ENCODE results near the gene SRSF12. TPM values are rescaled to one million over a fixed set of nuclear protein-coding genes. Genes with fewer than 3 reads are reported as not detected.

Gene SRSF12
- total and polyA plus RNA-seq, 8 donors: 0.37 to 1.6 (median 0.79) TPM

DNA sequence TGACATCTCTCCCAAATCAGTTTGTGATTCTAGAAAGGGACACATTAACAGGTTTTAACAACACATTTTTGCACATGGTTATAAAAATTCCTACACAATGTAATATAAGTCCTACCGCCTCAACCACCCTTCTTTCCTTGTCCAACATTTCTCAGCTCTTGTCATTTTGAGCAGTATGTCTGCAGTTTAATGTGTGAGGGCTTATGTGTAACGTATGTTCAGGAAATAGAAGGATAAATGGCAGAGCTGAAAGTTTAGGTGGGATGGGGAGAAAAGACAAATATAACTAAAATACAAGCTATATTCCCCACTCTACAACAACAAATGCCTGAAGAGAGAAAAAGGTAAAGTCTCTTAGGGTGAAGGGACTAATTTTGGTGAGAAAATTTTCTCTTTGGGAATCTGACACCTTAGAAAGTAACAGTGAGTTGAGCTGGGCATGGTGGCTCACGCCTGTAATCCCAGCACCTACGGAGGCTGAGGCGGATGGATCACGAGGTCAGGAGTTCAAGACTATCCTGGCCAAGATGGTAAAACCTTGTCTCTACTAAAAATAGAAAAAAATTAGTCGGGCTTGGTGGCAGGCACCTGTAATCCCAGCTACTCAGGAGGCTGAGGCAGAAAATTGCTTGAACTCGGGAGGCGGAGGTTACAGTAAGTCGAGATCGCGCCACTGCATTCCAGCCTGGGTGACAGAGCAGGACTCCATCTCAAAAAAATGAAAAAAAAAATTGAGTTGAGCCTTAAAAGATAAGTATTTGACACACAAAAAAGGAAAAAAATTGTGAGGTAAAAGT, 32.3 kb downstream of the SRSF12 start:
- Histone ChIP-seq H3K4me1 (peaks cover 12 to 25% (median 17%) of the 10 kb centered on the region in 3 donors), H3K4me3 (no peak overlapping the region), H3K27me3 (no peaks in the 10 kb centered on the region), H3K9me3 (no peaks in the 10 kb centered on the region), H3K36me3 (peaks cover 0 to 26% (median 3%) of the 10 kb centered on the region in 3 donors), H3K27ac (no peak overlapping the region)
- FAIRE-seq (no peak), DNase-seq (no peak), ATAC-seq (no peak)
- intact Hi-C loops (cut with DNase I): no loop called here
- 93 to 94% methylated on average over 12 of the region's 12 CpGs for WGBS, 2 donors
- TF ChIP-seq, protein P1, sequence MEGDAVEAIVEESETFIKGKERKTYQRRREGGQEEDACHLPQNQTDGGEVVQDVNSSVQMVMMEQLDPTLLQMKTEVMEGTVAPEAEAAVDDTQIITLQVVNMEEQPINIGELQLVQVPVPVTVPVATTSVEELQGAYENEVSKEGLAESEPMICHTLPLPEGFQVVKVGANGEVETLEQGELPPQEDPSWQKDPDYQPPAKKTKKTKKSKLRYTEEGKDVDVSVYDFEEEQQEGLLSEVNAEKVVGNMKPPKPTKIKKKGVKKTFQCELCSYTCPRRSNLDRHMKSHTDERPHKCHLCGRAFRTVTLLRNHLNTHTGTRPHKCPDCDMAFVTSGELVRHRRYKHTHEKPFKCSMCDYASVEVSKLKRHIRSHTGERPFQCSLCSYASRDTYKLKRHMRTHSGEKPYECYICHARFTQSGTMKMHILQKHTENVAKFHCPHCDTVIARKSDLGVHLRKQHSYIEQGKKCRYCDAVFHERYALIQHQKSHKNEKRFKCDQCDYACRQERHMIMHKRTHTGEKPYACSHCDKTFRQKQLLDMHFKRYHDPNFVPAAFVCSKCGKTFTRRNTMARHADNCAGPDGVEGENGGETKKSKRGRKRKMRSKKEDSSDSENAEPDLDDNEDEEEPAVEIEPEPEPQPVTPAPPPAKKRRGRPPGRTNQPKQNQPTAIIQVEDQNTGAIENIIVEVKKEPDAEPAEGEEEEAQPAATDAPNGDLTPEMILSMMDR (IDR thresholded peaks at IDR 0.05): no peak

DNA sequence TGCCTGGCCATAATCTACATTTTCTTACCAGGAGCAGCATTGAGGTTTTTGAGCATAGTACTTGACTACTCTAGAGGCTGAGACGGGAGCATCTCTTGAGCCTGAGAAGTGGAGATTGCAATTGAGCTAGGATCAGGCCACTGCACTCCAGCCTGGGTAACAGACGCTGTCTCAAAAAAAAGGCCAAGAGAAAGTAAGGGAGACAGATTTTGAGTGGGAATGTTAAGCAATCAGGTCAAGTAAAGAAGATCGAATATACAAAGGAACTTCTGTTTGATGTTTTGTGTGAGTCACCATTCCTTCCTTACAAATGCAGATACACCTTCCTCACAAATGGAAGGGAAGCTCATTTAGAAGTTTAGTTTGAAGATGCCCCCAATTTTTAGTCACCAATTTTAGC, 32.9 kb downstream of the SRSF12 start:
- H3K27me3 ChIP-seq: no peaks in the 10 kb centered on the region
- FAIRE-seq (no peak), DNase-seq (no peak), ATAC-seq (no peak)
- TF ChIP-seq, protein P1 (IDR thresholded peaks at IDR 0.05): no peak
- WGBS, 2 donors: 62 to 64% methylated on average over 3 of the region's 3 CpGs
- no peak overlapping the region for H3K4me3 ChIP-seq
- H3K36me3 ChIP-seq: peaks cover 0 to 26% (median 3%) of the 10 kb centered on the region in 3 donors
- no peaks in the 10 kb centered on the region for H3K9me3 ChIP-seq
- intact Hi-C loops (cut with DNase I): no loop called here
- H3K4me1 ChIP-seq: peaks cover 12 to 25% (median 17%) of the 10 kb centered on the region in 3 donors
- no peak overlapping the region for H3K27ac ChIP-seq

DNA sequence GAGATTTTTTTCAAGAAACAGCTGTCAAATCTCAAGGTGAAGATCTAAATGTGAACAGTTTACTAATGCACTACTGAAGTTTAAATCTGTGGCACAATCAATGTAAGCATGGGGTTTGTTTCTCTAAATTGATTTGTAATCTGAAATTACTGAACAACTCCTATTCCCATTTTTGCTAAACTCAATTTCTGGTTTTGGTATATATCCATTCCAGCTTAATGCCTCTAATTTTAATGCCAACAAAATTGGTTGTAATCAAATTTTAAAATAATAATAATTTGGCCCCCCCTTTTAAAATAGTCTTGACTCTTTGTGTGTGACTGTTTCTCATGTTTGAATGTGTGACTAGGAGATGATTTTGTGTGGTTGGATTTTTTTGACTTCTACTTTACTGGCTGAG, 33.3 kb downstream of the SRSF12 start:
- H3K27ac ChIP-seq: no peak overlapping the region
- H3K9me3 ChIP-seq: no peaks in the 10 kb centered on the region
- intact Hi-C loops (cut with DNase I): no loop called here
- no peaks in the 10 kb centered on the region for H3K27me3 ChIP-seq
- DNase-seq: no peak
- TF ChIP-seq, protein P1 (IDR thresholded peaks at IDR 0.05): no peak
- ATAC-seq: no peak
- peaks cover 0 to 26% (median 3%) of the 10 kb centered on the region in 3 donors for H3K36me3 ChIP-seq
- H3K4me1 ChIP-seq: peaks cover 12 to 25% (median 17%) of the 10 kb centered on the region in 3 donors
- no peak for FAIRE-seq
- H3K4me3 ChIP-seq: peak overlapping the region in 1 of 4 donors; percentile 100

DNA sequence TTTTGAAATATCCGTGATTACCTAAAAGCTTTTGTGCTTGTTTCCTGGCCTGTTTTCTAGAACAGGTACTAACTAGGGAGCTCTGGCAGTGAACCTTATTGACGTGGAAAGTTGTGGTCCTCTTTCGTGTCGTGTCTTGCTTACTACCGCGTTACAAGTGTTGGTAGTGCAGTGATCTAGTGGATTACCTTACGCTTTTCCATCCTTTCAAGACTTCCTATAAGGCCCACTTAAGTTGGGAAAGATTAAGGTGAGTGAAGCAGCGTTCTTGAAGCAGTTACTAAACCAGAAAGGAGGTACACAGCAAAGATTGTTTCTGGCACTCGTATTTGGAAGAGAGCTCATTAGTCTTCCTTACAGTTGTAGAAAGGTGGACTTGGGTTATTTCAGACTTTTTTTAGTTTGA, 35.4 kb downstream of the SRSF12 start:
- peaks cover 12 to 25% (median 17%) of the 10 kb centered on the region in 3 donors for H3K4me1 ChIP-seq
- H3K9me3 ChIP-seq: no peaks in the 10 kb centered on the region
- H3K4me3 ChIP-seq: peak overlapping the region; percentile 29 to 100 (median 93)
- H3K27me3 ChIP-seq: no peaks in the 10 kb centered on the region
- TF ChIP-seq, protein P1 (IDR thresholded peaks at IDR 0.05): no peak
- DNase-seq (no peak), FAIRE-seq (no peak), ATAC-seq (peak in 1 of 4 donors; percentile 10)
- peak overlapping the region; percentile 99 to 100 (median 100) for H3K27ac ChIP-seq
- intact Hi-C loops (cut with DNase I): no loop called here
- 1% methylated on average over 9 of the region's 9 CpGs for WGBS, 2 donors
- H3K36me3 ChIP-seq: peaks cover 0 to 26% (median 3%) of the 10 kb centered on the region in 3 donors
